PC-9 (cell line): ENCODE data around the gene ZNF792. TPM values are rescaled to one million over a fixed set of nuclear protein-coding genes. Genes with fewer than 3 reads are reported as not detected.
"Not testable (repeated sequence)": the region's sequence is repeated elsewhere in the genome, so short reads cannot be mapped to it uniquely, and the experiment has no call there.

Experiments
- BruUV-seq: library from RNA; stranded (reverse); fragments of 400-500 nt; replicated peaks from 2 replicates; lab custom pipeline; 2021; lab: Mats Ljungman, UMichigan
- CTCF ChIA-PET: fragments of 300-600 bp; sonication (Branson Sonifier 250); formaldehyde crosslinking; loops from one replicate; lab custom pipeline; 2022; ENCODE audit warnings: antibody characterized with exemption; lab: Charles Lee
- POLR2A ChIA-PET: fragments of 300-600 bp; sonication (Branson Sonifier 250); formaldehyde crosslinking; loops from one replicate; lab custom pipeline; 2022; ENCODE audit warnings: antibody characterized with exemption; ENCODE audit not compliant: unreplicated experiment; lab: Charles Lee
- DNase-seq, 2 experiments: peaks; one replicate each; pipeline versions ENCODE4 v3.0.0 to v3.0.0-alpha.2; 2015 to 2022; ENCODE audit warnings: mixed read lengths in 1 of 2
- H2AFZ ChIP-seq: fragments of 200-600 bp; sonication (generic); 2 replicates; pipeline ENCODE4 v1.8.1; 2017; ENCODE audit warnings: antibody characterized with exemption
- H3F3A ChIP-seq: fragments of 200-600 bp; sonication (generic); 2 replicates; pipeline ENCODE4 v1.8.1; 2017; ENCODE audit warnings: antibody characterized with exemption, mild to moderate bottlenecking, low read depth; ENCODE audit not compliant: insufficient read depth
- H3K27ac ChIP-seq: fragments of 200-600 bp; sonication (generic); 2 replicates; pipeline ENCODE4 v1.6.1; 2016; ENCODE audit warnings: mixed run types
- H3K27me3 ChIP-seq: fragments of 200-600 bp; sonication (generic); 2 replicates; pipeline ENCODE4 v1.6.1; 2016; ENCODE audit warnings: low read depth, mixed run types; ENCODE audit not compliant: insufficient read depth
- H3K36me3 ChIP-seq: fragments of 200-600 bp; sonication (generic); 2 replicates; pipeline ENCODE4 v1.6.1; 2016; ENCODE audit warnings: low read depth, mixed run types
- H3K4me1 ChIP-seq: fragments of 200-600 bp; sonication (generic); replicated peaks from 2 replicates; pipeline ENCODE4 v1.6.1; 2016; ENCODE audit warnings: mixed run types; ENCODE audit not compliant: insufficient read depth
- H3K4me2 ChIP-seq: fragments of 200-600 bp; sonication (generic); 2 replicates; pipeline ENCODE4 v1.6.1; 2017; ENCODE audit warnings: mixed run types
- H3K4me3 ChIP-seq: fragments of 200-600 bp; sonication (generic); 2 replicates; pipeline ENCODE4 v1.6.1; 2016; ENCODE audit warnings: mixed run types
- H3K79me2 ChIP-seq: fragments of 200-600 bp; sonication (generic); 2 replicates; pipeline ENCODE4 v1.6.1; 2017; ENCODE audit warnings: low read depth, mixed run types
- H3K9me2 ChIP-seq: fragments of 200-600 bp; sonication (generic); 2 replicates; pipeline ENCODE4 v1.8.1; 2017; ENCODE audit warnings: mild to moderate bottlenecking; ENCODE audit not compliant: insufficient read depth
- H3K9me3 ChIP-seq: fragments of 200-600 bp; sonication (generic); 2 replicates; pipeline ENCODE4 v1.8.1; 2016; ENCODE audit warnings: low read depth; ENCODE audit not compliant: insufficient read depth
- H4K20me1 ChIP-seq: fragments of 200-600 bp; sonication (generic); 2 replicates; pipeline ENCODE4 v1.8.1; 2017; ENCODE audit not compliant: insufficient read depth
- CTCF ChIP-seq: fragments of 200-600 bp; sonication (generic); conservative IDR thresholded peaks from 2 replicates; pipeline ENCODE4 v1.6.1; 2017; ENCODE audit warnings: mixed run types, antibody characterized with exemption, mild to moderate bottlenecking, moderate library complexity
- EZH2 ChIP-seq: fragments of 200-600 bp; sonication (generic); IDR thresholded peaks from 2 replicates; pipeline ENCODE4 v1.8.0; 2017; ENCODE audit warnings: antibody characterized with exemption, low read depth
- intact Hi-C: fragments of 100-400 bp; cut with micrococcal nuclease; formaldehyde crosslinking; loops from one replicate; pipeline ENCODE4 v1.10.0; 2022; ENCODE audit not compliant: unreplicated experiment
- total RNA-seq: library from RNA; stranded (reverse); gene quantifications from 2 replicates; pipeline ENCODE4 v1.2.3, GENCODE V29; 2021

The ZNF792 gene
- total RNA-seq, 1 experiment from 2014 or later = 3.5 TPM

- Histone ChIP-seq H3K4me3 (no peak overlapping the region), H2AFZ (no peak overlapping the region), H3K9me3 (no peaks in the 10 kb centered on the region), H3K27me3 (no peaks in the 10 kb centered on the region), H3K27ac (no peak overlapping the region), H3F3A (peaks cover 39% of the 10 kb centered on the region), H4K20me1 (no peaks in the 10 kb centered on the region), H3K9me2 (no peaks in the 10 kb centered on the region), H3K4me2 (no peak overlapping the region), H3K79me2 (peaks cover 10% of the 10 kb centered on the region), H3K4me1 (peaks cover 31% of the 10 kb centered on the region), H3K36me3 (no peaks in the 10 kb centered on the region; the same call in 1 of the 2 replicates)
- ChIA-PET POLR2A (no interaction called here), CTCF (no interaction called here)
- intact Hi-C loops = no loop called here
- TF ChIP-seq EZH2 = no peak
- TF ChIP-seq CTCF = no peak
- BruUV-seq = no TSS peak
- no peak for DNase-seq
These were observed 44.9 kb upstream of the ZNF792 start for GRCh38 chr19:35008891-35009341.

- intact Hi-C loops = not testable (repeated sequence)
These were observed 43.4 kb upstream of the ZNF792 start for GRCh38 chr19:35007427-35007826.

GRCh38 chr19:35006999-35007365 lies 43.0 kb upstream of the ZNF792 start:
- TF ChIP-seq EZH2 (no peak), CTCF (no peak)
- H3F3A ChIP-seq = peaks cover 41% of the 10 kb centered on the region

More at GRCh38 chr19:35007427-35007826, 43.4 kb upstream of the ZNF792 start:
- Histone ChIP-seq H3K4me1 (peaks cover 44% of the 10 kb centered on the region), H3K4me2 (peak overlapping the region; percentile 51), H3K79me2 (peaks cover 17% of the 10 kb centered on the region), H3K27ac (peak overlapping the region; percentile 51), H3F3A (peaks cover 39% of the 10 kb centered on the region)
- H4K20me1 ChIP-seq, CTCF ChIA-PET, DNase-seq, H3K27me3 ChIP-seq, H3K9me2 ChIP-seq, H3K9me3 ChIP-seq, H3K36me3 ChIP-seq, H3K4me3 ChIP-seq, H2AFZ ChIP-seq, BruUV-seq, POLR2A ChIA-PET: not testable (repeated sequence)

More at GRCh38 chr19:35006999-35007365, 43.0 kb upstream of the ZNF792 start:
- Histone ChIP-seq H3K36me3 (no peaks in the 10 kb centered on the region; the same call in 1 of the 2 replicates), H4K20me1 (no peaks in the 10 kb centered on the region), H3K4me2 (peak overlapping the region; percentile 51), H3K27ac (peak overlapping the region; percentile 51), H2AFZ (no peak overlapping the region), H3K4me1 (peaks cover 44% of the 10 kb centered on the region), H3K9me2 (no peaks in the 10 kb centered on the region), H3K4me3 (no peak overlapping the region; the same call in 1 of the 2 replicates), H3K27me3 (no peaks in the 10 kb centered on the region), H3K79me2 (peaks cover 17% of the 10 kb centered on the region), H3K9me3 (no peaks in the 10 kb centered on the region)
- BruUV-seq = no TSS peak
- DNase-seq = no peak
- CTCF ChIA-PET = interaction anchor here (0.9 to 1.2 kb wide), 2 partner anchors 60 to 134 kb away, joined by 3 to 5 read pairs; no protein-coding TSS in a partner anchor
- intact Hi-C loops = loop anchor here (1.0 kb wide), 1 partner anchor 241 kb away; no protein-coding TSS in a partner anchor
- POLR2A ChIA-PET = interaction anchor here (0.5 to 0.7 kb wide), 4 partner anchors 134 to 313 kb away, joined by 3 to 13 read pairs (median 6); no protein-coding TSS in a partner anchor
